ENCODE data around the gene THAP12. TPM values are rescaled to one million over a fixed set of nuclear protein-coding genes. Genes with fewer than 3 reads are reported as not detected.

Gene THAP12
- polyA plus RNA-seq, 1 experiment, result 15.5 TPM

GRCh38 chr11:76329983-76330382 is 50.9 kb downstream of the THAP12 start:
- POLR2A ChIA-PET, result no interaction called here
- no peak for DNase-seq (ENCODE audit: low read depth)
- Histone ChIP-seq H3K27me3 (ENCODE audit: control insufficient read depth, insufficient read depth, low read length) (no peaks in the 10 kb centered on the region; the same call in 1 of the 2 replicates), H3K36me3 (ENCODE audit: control insufficient read depth, insufficient read depth, low read length) (no peaks in the 10 kb centered on the region), H3K4me3 (ENCODE audit: low read depth, low read length) (no peak overlapping the region)
- CTCF ChIA-PET, result interaction anchor here (1.1 to 4.8 kb wide), 2 partner anchors 12 to 123 kb away, joined by 3 to 28 read pairs; no protein-coding TSS in a partner anchor
- TF ChIP-seq CTCF (IDR thresholded peaks at IDR 0.05; ENCODE audit: insufficient read depth, low read depth, low read length), result no peak

GRCh38 chr11:76329084-76329648 is 51.8 kb downstream of the THAP12 start:
- H3K27me3 ChIP-seq (ENCODE audit: control insufficient read depth, insufficient read depth, low read length), result no peaks in the 10 kb centered on the region; the same call in 1 of the 2 replicates
- no peaks in the 10 kb centered on the region for H3K36me3 ChIP-seq (ENCODE audit: control insufficient read depth, insufficient read depth, low read length)
- ChIA-PET CTCF (interaction anchor here (0.6 to 4.8 kb wide), 4 partner anchors 11 to 122 kb away, joined by 3 to 28 read pairs (median 3); no protein-coding TSS in a partner anchor), POLR2A (no interaction called here)
- no peak for DNase-seq (ENCODE audit: low read depth)
- no peak overlapping the region for H3K4me3 ChIP-seq (ENCODE audit: low read depth, low read length)
- TF ChIP-seq CTCF (IDR thresholded peaks at IDR 0.05; ENCODE audit: insufficient read depth, low read depth, low read length), result no peak

GRCh38 chr11:76327756-76328388 is 53.1 kb downstream of the THAP12 start:
- POLR2A ChIA-PET, result no interaction called here
- no peaks in the 10 kb centered on the region for H3K36me3 ChIP-seq (ENCODE audit: control insufficient read depth, insufficient read depth, low read length)
- DNase-seq (ENCODE audit: low read depth), result no peak
- TF ChIP-seq CTCF (IDR thresholded peaks at IDR 0.05; ENCODE audit: insufficient read depth, low read depth, low read length), result no peak
- H3K4me3 ChIP-seq (ENCODE audit: low read depth, low read length), result no peak overlapping the region
- no peaks in the 10 kb centered on the region; the same call in 1 of the 2 replicates for H3K27me3 ChIP-seq (ENCODE audit: control insufficient read depth, insufficient read depth, low read length)
- CTCF ChIA-PET, result interaction anchor here (0.9 to 4.8 kb wide), 3 partner anchors 10 to 431 kb away, joined by 3 to 28 read pairs (median 4); no protein-coding TSS in a partner anchor

GRCh38 chr11:76327202-76327601 is 53.7 kb downstream of the THAP12 start:
- TF ChIP-seq CTCF (IDR thresholded peaks at IDR 0.05; ENCODE audit: insufficient read depth, low read depth, low read length), result no peak
- DNase-seq (ENCODE audit: low read depth), result no peak
- peaks cover 3% of the 10 kb centered on the region for H3K27me3 ChIP-seq (ENCODE audit: control insufficient read depth, insufficient read depth, low read length)
- ChIA-PET POLR2A (no interaction called here), CTCF (interaction anchor here (0.9 to 4.8 kb wide), 3 partner anchors 9 to 431 kb away, joined by 3 to 28 read pairs (median 4); no protein-coding TSS in a partner anchor)
- H3K36me3 ChIP-seq (ENCODE audit: control insufficient read depth, insufficient read depth, low read length), result no peaks in the 10 kb centered on the region
- H3K4me3 ChIP-seq (ENCODE audit: low read depth, low read length), result no peak overlapping the region

GRCh38 chr11:76325185-76325584 is 55.7 kb downstream of the THAP12 start:
- ChIA-PET POLR2A (no interaction called here), CTCF (interaction anchor here (1.0 to 8.9 kb wide), 4 partner anchors 10 to 434 kb away, joined by 3 to 135 read pairs (median 4); partner anchors contain the start of gene WNT11)
- peaks cover 13% of the 10 kb centered on the region for H3K27me3 ChIP-seq (ENCODE audit: control insufficient read depth, insufficient read depth, low read length)
- no peak for DNase-seq (ENCODE audit: low read depth)
- no peak overlapping the region for H3K4me3 ChIP-seq (ENCODE audit: low read depth, low read length)
- no peaks in the 10 kb centered on the region for H3K36me3 ChIP-seq (ENCODE audit: control insufficient read depth, insufficient read depth, low read length)
- TF ChIP-seq CTCF (IDR thresholded peaks at IDR 0.05; ENCODE audit: insufficient read depth, low read depth, low read length), result no peak

Measured in BJ (cell line).